ENCODE measurements around the gene PITPNC1.

DNA sequence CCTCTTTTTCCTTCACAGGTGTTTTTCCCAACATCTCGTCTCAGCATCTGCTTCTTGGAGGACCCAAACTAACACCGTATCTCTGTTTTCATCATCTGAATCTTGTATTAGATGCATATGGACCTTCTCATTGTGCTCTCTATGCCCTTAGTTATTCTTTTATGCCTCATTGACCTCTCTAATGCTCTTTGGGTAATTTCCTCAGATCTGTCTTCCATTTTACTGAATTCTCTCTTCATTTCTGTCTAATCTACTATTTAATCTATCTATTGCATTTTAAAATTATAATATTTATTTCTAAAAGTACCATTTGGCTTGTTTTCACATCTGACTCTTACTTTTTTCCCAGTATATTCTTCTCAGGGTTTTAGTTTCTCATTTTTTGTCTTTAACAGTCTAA is 81.1 kb downstream of the PITPNC1 start:
- TF ChIP-seq CTCF (IDR thresholded peaks at IDR 0.05) (no peak), POLR2A (IDR thresholded peaks at IDR 0.05) (no peak)
